HG02759 (cell line): Measurements from ENCODE around the gene TMEM259.

Experiments used
- ATAC-seq: cut with Tn5 transposase; IDR thresholded peaks from one replicate; pipeline ENCODE4 v1.9.1; 2021; ENCODE audit warnings: mild to moderate bottlenecking, moderate library complexity; ENCODE audit not compliant: unreplicated experiment

Gene TMEM259

DNA sequence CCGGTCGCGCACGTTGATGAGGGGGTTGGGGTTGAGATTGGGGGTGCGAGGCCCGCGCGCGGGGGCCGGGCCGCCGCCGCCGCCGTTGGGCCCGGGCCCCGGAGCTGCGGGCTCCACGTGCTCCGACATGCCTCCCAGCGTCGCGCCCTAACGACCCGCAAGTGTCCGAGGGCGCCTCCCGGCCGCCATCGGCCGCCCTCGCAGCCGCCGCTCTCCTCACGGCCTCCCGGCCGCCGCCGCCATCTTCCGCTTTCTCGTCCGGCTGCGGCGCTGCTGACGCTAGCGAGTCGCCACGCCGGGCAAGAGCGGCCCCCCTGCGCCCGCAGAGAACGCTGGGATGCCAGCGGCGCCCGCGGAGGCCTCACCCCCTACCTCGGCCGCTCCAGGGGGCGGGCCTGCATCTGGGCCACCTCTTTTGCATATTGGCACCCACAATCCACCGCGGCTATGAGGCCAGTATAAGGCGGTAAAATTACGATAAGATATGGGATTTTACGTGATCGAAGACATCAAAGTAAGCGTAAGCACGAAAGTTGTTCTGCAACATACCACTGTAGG is at the start of gene TMEM259:
Gene TMEM259 (minus strand): TSS at position 256 of the 558 bp plus-strand sequence. CDS start 127 bp downstream, at position 129.
- ATAC-seq, result peak; percentile 86

DNA sequence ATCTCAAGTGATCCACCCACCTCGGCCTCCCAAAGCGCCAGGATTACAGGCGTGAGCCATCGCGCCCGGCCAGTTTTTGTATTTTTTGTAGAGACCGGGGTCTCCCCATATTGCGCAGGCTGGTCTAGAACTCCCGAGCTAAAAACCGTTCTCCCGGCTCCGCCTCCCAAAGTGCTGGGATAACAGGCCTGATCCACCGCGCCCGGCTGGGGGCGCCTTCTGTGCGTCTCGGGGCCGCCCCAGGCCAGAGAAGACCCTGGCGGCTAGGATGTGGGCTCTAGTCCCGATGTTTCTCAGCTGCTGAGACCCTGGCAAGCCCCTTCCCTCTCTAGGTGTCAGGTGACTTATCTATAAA is 49.6 kb upstream of the TMEM259 start:
- no peak for ATAC-seq

- no peak for ATAC-seq
These were observed 48.3 kb upstream of the TMEM259 start for GRCh38 chr19:1069009-1069779.

DNA sequence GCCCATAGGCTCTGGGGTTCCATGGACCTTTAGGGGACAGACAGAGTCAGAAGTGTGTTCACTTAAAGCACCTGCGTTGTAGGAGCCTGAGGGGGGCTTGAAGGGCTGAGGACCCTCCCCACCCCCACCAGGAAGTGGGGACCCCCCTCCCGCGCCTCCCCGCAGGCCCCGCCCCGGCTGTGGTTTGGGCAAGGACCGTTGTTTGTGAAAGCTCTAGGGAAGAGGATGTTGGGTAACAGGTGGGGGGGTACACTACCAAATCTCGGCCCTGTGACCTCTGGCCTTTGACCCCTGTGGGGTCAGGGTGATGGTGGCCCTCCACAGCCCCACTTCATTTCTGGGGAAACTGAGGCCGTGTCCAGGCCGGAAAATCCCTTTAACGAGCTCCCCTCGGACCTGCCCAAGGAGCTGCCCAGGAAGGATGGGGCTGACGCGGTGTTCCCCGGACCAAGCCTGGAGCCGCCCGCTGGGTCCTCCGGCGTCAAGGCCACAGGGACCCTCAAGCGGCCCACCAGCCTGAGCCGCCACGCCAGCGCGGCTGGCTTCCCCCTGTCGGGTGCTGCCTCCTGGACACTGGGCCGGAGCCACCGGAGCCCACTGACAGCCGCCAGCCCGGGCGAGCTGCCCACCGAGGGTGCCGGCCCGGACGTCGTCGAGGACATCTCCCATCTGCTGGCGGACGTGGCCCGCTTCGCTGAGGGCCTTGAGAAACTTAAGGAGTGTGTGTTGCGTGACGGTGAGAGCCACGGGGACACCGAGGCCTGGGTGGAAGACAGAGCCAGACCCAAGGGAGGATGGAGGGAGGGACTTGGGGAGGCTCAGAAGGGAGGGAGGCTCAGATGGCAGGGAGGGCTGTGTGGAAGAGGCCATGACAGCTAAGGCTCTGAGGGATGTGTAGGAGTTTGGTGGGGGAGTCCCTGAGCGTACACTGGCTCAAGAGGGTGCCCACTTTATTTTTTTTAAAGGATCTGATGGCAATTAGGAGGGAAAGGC is 47.4 kb upstream of the TMEM259 start:
- no peak for ATAC-seq

GRCh38 chr19:1067341-1067957 is 46.5 kb upstream of the TMEM259 start:
- no peak for ATAC-seq

DNA sequence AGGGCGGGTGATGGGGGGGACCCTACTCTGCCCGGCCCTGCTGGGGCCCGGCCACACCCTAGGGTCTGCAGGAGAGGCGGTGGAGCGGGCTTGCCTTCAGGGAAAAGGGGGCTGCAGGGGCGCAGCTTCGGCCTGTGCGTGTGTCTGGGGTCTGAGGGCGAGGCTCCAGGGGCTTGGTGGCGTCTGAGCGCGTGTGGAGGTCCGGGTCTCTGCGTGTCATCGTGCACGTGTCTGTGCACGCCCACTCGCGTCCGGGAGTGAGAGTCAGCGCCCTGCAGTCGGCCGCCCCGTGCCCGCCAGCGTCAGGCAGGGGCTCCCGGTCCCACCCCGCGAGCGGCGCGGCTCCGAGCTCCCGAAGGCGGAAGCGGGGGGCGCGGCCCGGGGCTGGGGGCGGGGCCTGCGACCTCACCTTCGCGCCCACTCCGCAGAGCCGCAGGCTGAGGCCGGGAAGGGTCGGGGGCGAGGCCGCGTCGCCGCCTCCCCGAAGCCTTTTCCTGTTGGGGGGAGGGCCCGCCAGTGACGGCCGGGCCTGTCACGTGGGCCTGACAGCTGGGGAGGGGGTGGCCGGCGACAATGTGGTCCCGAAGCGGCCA is 45.9 kb upstream of the TMEM259 start, which contains the start of gene ARHGAP45:
Gene ARHGAP45 (plus strand): TSS at position 420 of the 593 bp plus-strand sequence. CDS start 239 bp downstream, outside the sequence.
- ATAC-seq, result no peak

GRCh38 chr19:1066251-1066747 is 45.4 kb upstream of the TMEM259 start:
- no peak for ATAC-seq

- ATAC-seq, result no peak
These were observed 44.7 kb upstream of the TMEM259 start for GRCh38 chr19:1065606-1066109.

GRCh38 chr19:1064661-1065605 is 44.0 kb upstream of the TMEM259 start:
- no peak for ATAC-seq

DNA sequence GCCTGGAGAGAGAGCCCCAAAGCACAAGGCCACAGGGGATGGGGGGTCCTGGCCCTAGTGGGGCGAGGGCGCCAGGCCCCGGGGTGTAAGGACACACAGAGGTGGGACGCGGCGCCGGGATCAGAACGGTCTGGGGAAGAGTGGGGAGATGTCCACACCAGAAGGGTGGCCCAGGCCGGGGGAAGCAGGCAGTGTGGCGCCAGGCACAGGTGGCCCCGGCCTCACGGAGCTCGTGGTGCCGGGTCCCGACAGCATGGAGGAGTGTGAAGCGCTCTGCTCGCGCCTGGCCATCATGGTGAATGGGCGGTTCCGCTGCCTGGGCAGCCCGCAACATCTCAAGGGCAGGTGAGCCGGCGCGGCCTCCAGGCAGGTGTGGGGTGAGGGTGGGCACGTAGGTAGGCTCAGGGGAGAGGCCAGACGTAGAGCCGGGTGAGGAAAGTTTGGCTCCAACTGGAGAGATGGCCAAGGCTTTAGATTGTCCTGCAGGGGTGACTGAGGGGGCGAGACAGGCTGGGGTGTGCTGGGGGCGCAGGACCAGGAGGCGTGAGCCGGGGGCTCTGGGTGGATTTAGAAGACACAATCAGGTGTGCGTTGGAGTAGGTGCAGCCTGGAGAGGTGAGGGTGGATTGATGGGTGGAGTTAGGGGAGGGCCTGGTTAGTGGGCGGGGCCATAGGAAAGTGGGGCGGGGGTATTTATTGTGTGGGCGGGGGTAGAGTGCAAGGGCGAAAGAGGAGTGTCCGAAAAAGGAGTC is 43.2 kb upstream of the TMEM259 start:
- ATAC-seq, result no peak

DNA sequence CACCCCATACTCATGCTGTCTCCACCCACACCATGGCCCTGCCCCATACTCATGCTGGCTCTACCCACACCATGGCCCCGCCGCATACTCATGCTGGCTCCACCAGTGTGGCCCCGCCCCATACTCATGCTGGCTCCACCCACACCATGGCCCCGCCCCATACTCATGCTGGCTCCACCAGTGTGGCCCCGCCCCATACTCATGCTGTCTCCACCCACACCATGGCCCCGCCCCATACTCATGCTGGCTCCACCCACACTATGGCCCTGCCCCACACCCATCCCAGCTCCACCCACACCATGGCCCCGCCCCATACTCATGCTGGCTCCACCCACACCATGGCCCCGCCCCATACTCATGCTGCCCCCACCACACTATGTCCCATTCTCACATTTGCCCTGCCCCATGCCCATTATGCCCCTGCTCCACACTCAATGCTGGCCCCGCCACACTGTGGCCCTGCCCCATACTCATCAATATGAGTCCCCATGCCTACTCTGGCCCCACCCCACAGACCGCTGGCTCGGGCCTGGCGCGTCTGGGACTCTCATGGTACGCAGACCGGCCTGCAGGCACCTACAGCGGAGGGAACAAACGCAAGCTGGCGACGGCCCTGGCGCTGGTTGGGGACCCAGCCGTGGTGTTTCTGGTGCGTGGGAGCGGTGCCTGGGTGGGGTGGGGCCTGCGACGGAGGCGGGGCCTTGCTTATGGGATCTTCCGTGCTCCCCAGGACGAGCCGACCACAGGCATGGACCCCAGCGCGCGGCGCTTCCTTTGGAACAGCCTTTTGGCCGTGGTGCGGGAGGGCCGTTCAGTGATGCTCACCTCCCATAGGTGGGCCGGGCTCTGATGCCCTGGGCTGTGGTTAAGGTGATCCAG is 42.3 kb upstream of the TMEM259 start:
- ATAC-seq, result no peak

GRCh38 chr19:1062387-1063029 is 41.6 kb upstream of the TMEM259 start:
- no peak for ATAC-seq

DNA sequence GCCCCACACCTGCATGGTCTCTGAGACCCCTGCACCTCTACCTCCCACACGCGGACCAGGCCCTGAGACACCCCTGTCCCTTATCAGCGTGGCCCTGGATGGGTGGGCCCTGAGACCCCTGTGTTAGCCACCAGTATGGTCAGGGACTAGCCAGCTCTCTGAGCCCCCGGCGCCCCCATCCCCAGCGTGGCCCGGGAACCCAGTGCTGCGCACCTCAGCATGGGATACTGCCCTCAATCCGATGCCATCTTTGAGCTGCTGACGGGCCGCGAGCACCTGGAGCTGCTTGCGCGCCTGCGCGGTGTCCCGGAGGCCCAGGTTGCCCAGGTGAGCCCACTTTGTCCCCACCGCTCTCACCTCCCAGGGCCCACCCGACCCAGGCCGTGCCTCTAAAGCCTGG is 41.1 kb upstream of the TMEM259 start:
- no peak for ATAC-seq

- ATAC-seq, result no peak
These were observed 39.8 kb upstream of the TMEM259 start for GRCh38 chr19:1060689-1061088.

DNA sequence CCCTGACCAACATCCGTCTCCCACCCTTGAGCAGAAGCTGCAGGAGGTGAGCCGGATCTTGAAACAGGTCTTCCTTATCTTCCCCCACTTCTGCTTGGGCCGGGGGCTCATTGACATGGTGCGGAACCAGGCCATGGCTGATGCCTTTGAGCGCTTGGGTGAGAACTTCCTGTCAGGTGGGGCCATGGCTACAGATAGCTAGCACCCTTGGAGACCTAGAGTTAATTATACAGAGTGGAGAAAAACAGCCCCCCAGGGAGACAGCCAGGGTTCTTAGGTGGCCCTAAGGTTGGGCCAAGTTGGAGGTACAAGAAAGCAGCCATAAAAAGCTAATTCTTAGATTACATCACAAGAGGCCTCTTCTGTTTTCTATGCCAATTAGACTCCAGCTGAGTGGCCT is 37.2 kb upstream of the TMEM259 start:
- ATAC-seq, result no peak

- ATAC-seq, result no peak
These were observed 36.4 kb upstream of the TMEM259 start for GRCh38 chr19:1057176-1057855.
